ENCODE results near the gene DDAH1.

The DDAH1 gene

GRCh38 chr1:85447006-85447943 is 17.7 kb downstream of the DDAH1 start:
- H3K36me3 ChIP-seq (ENCODE audit: insufficient read depth, low read length), result no peaks in the 10 kb centered on the region
- no peaks in the 10 kb centered on the region for H3K4me1 ChIP-seq (ENCODE audit: insufficient read depth, low read length)

GRCh38 chr1:85445906-85446305 is 19.1 kb downstream of the DDAH1 start:
- no peak for ATAC-seq (ENCODE audit: insufficient read depth, low read depth)
- Histone ChIP-seq H3K79me2 (ENCODE audit: insufficient read depth, low read length) (no peaks in the 10 kb centered on the region), H3K27ac (ENCODE audit: low read length) (no peak overlapping the region)

More at GRCh38 chr1:85447006-85447943, 17.7 kb downstream of the DDAH1 start:
- ATAC-seq (ENCODE audit: insufficient read depth, low read depth) (no peak), DNase-seq (no peak)
- Histone ChIP-seq H2AFZ (ENCODE audit: low read depth, low read length) (no peak overlapping the region), H3K4me2 (ENCODE audit: insufficient read depth, low read length) (no peak overlapping the region), H3K4me3 (ENCODE audit: low read depth in 1 of 2, low read length in 2 of 2) (no peak overlapping the region), H3K27me3 (ENCODE audit: insufficient read depth, low read length, poor library complexity) (no peaks in the 10 kb centered on the region), H4K20me1 (ENCODE audit: insufficient read depth, low read length) (no peaks in the 10 kb centered on the region), H3K27ac (ENCODE audit: low read length) (no peak overlapping the region), H3K79me2 (ENCODE audit: insufficient read depth, low read length) (no peaks in the 10 kb centered on the region), H3K9me3 (ENCODE audit: insufficient read depth, low read length, severe bottlenecking) (no peaks in the 10 kb centered on the region), H3K9ac (ENCODE audit: low read depth, low read length) (no peak overlapping the region)
- TF ChIP-seq EZH2 (IDR thresholded peaks at IDR 0.05; ENCODE audit: borderline replicate concordance, low read depth, low read length, severe bottlenecking) (no peak), CTCF (IDR thresholded peaks at IDR 0.05; ENCODE audit: borderline replicate concordance, extremely low read depth, low read length, poor library complexity, severe bottlenecking) (no peak)

GRCh38 chr1:85444381-85444780 is 20.6 kb downstream of the DDAH1 start:
- no peak overlapping the region for H3K4me3 ChIP-seq (ENCODE audit: low read depth in 1 of 2, low read length in 2 of 2)
- no peaks in the 10 kb centered on the region for H3K9me3 ChIP-seq (ENCODE audit: insufficient read depth, low read length, severe bottlenecking)
- no peak for DNase-seq
- no peaks in the 10 kb centered on the region for H3K79me2 ChIP-seq (ENCODE audit: insufficient read depth, low read length)
- ATAC-seq (ENCODE audit: insufficient read depth, low read depth), result peak; percentile 56; the same call in 1 of the 3 replicates
- no peaks in the 10 kb centered on the region for H3K36me3 ChIP-seq (ENCODE audit: insufficient read depth, low read length)
- no peak overlapping the region for H3K27ac ChIP-seq (ENCODE audit: low read length)
- TF ChIP-seq CTCF (IDR thresholded peaks at IDR 0.05; ENCODE audit: borderline replicate concordance, extremely low read depth, low read length, poor library complexity, severe bottlenecking), result no peak
- no peak for TF ChIP-seq EZH2 (IDR thresholded peaks at IDR 0.05; ENCODE audit: borderline replicate concordance, low read depth, low read length, severe bottlenecking)
- no peaks in the 10 kb centered on the region for H3K4me1 ChIP-seq (ENCODE audit: insufficient read depth, low read length)
- no peaks in the 10 kb centered on the region for H4K20me1 ChIP-seq (ENCODE audit: insufficient read depth, low read length)
- H2AFZ ChIP-seq (ENCODE audit: low read depth, low read length), result no peak overlapping the region
- H3K9ac ChIP-seq (ENCODE audit: low read depth, low read length), result no peak overlapping the region
- H3K4me2 ChIP-seq (ENCODE audit: insufficient read depth, low read length), result no peak overlapping the region
- H3K27me3 ChIP-seq (ENCODE audit: insufficient read depth, low read length, poor library complexity), result no peaks in the 10 kb centered on the region

More at GRCh38 chr1:85445906-85446305, 19.1 kb downstream of the DDAH1 start:
- Histone ChIP-seq H3K4me2 (ENCODE audit: insufficient read depth, low read length) (no peak overlapping the region), H3K36me3 (ENCODE audit: insufficient read depth, low read length) (no peaks in the 10 kb centered on the region), H3K4me3 (ENCODE audit: low read depth in 1 of 2, low read length in 2 of 2) (no peak overlapping the region), H3K9ac (ENCODE audit: low read depth, low read length) (no peak overlapping the region), H4K20me1 (ENCODE audit: insufficient read depth, low read length) (no peaks in the 10 kb centered on the region), H3K4me1 (ENCODE audit: insufficient read depth, low read length) (no peaks in the 10 kb centered on the region), H3K27me3 (ENCODE audit: insufficient read depth, low read length, poor library complexity) (no peaks in the 10 kb centered on the region), H2AFZ (ENCODE audit: low read depth, low read length) (no peak overlapping the region), H3K9me3 (ENCODE audit: insufficient read depth, low read length, severe bottlenecking) (no peaks in the 10 kb centered on the region)
- no peak for DNase-seq
- TF ChIP-seq EZH2 (IDR thresholded peaks at IDR 0.05; ENCODE audit: borderline replicate concordance, low read depth, low read length, severe bottlenecking) (no peak), CTCF (IDR thresholded peaks at IDR 0.05; ENCODE audit: borderline replicate concordance, extremely low read depth, low read length, poor library complexity, severe bottlenecking) (no peak)
